Muscle layer of colon (tissue), 2 donors: ENCODE measurements around the gene ITGA2B.

Experiments used
- H3K27ac ChIP-seq: one replicate; pipeline ENCODE4 v1.7.0; 2013; ENCODE audit warnings: low read depth, mild to moderate bottlenecking, low read length, moderate library complexity
- H3K27me3 ChIP-seq, 2 donors: one replicate each; pipeline ENCODE4 v1.7.0; 2013; ENCODE audit warnings: low read length in 2 of 2, mild to moderate bottlenecking in 2 of 2; ENCODE audit not compliant: insufficient read depth in 2 of 2, control insufficient read depth in 1 of 2
- H3K36me3 ChIP-seq: one replicate; pipeline ENCODE4 v1.7.0; 2013; ENCODE audit warnings: mild to moderate bottlenecking, low read length; ENCODE audit not compliant: insufficient read depth
- H3K4me1 ChIP-seq: one replicate; pipeline ENCODE4 v1.7.0; 2013; ENCODE audit warnings: mild to moderate bottlenecking, low read length; ENCODE audit not compliant: insufficient read depth
- H3K4me3 ChIP-seq, 2 donors: one replicate each; pipeline ENCODE4 v1.7.0; 2013; ENCODE audit warnings: low read length in 2 of 2, low read depth in 1 of 2, mild to moderate bottlenecking in 1 of 2, moderate library complexity in 1 of 2
- H3K9ac ChIP-seq: one replicate; pipeline ENCODE4 v1.7.0; 2013; ENCODE audit warnings: low read length
- H3K9me3 ChIP-seq: one replicate; pipeline ENCODE4 v1.7.0; 2013; ENCODE audit warnings: mild to moderate bottlenecking, low read length
- donor health status: abdominal sarcoma.
- donor health status: Adenocarcinoma of cecum.

ITGA2B gene

GRCh38 chr17:44389281-44389680 is at the start of gene ITGA2B:
ITGA2B (minus strand) TSS chr17:44389649; CDS start chr17:44389473, 176 bp downstream.
- Histone ChIP-seq H3K27me3 (peaks cover 0 to 6% of the 10 kb centered on the region in 2 donors), H3K4me3 (no peak within 1 kb of the TSS), H3K27ac (no peak within 1 kb of the TSS), H3K9ac (no peak within 1 kb of the TSS), H3K4me1 (peaks cover 12% of the 10 kb centered on the region), H3K36me3 (no peaks in the 10 kb centered on the region), H3K9me3 (no peaks in the 10 kb centered on the region)

DNA sequence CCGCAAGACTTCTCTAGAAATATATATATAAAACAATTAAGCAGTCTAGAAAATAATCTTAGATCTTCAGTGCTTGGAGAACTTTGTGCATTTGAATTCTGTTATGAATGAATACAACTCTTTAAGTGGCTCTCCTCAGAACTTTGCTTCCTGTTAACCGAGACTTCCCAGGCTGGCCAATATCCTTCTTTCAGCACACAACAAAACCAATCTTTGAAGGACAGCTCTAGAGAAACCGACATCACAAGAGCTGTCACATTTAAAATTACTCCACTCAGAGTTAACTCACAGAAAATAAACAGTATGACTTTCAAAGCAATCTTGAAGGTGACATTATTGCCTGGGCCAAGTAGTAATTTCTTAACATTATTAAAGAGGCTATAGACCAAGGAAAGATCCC is 49.7 kb upstream of the ITGA2B start:
- H3K36me3 ChIP-seq = peaks cover 12% of the 10 kb centered on the region
- no peaks in the 10 kb centered on the region for H3K9me3 ChIP-seq
- no peak overlapping the region for H3K9ac ChIP-seq
- no peaks in the 10 kb centered on the region for H3K4me1 ChIP-seq
- H3K27me3 ChIP-seq = no peaks in the 10 kb centered on the region
- H3K4me3 ChIP-seq = no peak overlapping the region
- no peak overlapping the region for H3K27ac ChIP-seq

GRCh38 chr17:44438636-44439035 is 49.2 kb upstream of the ITGA2B start:
- Histone ChIP-seq H3K4me1 (no peaks in the 10 kb centered on the region), H3K27me3 (no peaks in the 10 kb centered on the region), H3K36me3 (peaks cover 14% of the 10 kb centered on the region), H3K9me3 (no peaks in the 10 kb centered on the region), H3K9ac (no peak overlapping the region), H3K27ac (no peak overlapping the region), H3K4me3 (no peak overlapping the region)

DNA sequence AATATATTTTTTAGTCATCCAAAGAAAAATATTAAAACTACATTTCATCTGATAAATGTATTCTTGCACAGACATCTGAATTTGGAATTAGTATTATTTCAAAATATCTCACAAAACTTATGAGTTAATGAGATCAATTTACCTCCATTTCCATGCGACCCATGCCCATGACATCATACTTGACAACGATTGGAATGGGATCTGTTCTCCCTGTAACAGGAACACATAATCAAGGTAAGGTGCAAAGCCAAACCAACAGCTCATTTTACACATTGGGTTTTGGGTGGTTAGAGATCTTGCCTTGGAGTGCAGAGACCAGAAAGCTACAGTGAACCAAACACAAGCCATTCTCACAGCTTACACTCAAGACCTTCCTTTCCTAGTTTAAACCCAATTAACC is 46.9 kb upstream of the ITGA2B start:
- H3K27me3 ChIP-seq = no peaks in the 10 kb centered on the region
- no peak overlapping the region for H3K9ac ChIP-seq
- no peaks in the 10 kb centered on the region for H3K9me3 ChIP-seq
- peaks cover 14% of the 10 kb centered on the region for H3K36me3 ChIP-seq
- no peak overlapping the region for H3K27ac ChIP-seq
- no peak overlapping the region for H3K4me3 ChIP-seq
- H3K4me1 ChIP-seq = peaks cover 9% of the 10 kb centered on the region

- Histone ChIP-seq H3K4me1 (peaks cover 9% of the 10 kb centered on the region), H3K9me3 (no peaks in the 10 kb centered on the region), H3K4me3 (no peak overlapping the region), H3K9ac (no peak overlapping the region), H3K27ac (no peak overlapping the region), H3K36me3 (peaks cover 14% of the 10 kb centered on the region), H3K27me3 (no peaks in the 10 kb centered on the region)
Observed at GRCh38 chr17:44432254-44433157, 43.1 kb upstream of the ITGA2B start.

GRCh38 chr17:44424828-44425461 is 35.5 kb upstream of the ITGA2B start:
- no peak overlapping the region for H3K9ac ChIP-seq
- no peaks in the 10 kb centered on the region for H3K9me3 ChIP-seq
- no peaks in the 10 kb centered on the region for H3K27me3 ChIP-seq
- no peak overlapping the region for H3K27ac ChIP-seq
- H3K4me1 ChIP-seq = no peaks in the 10 kb centered on the region
- peaks cover 33% of the 10 kb centered on the region for H3K36me3 ChIP-seq
- no peak overlapping the region for H3K4me3 ChIP-seq

- Histone ChIP-seq H3K9ac (no peak overlapping the region), H3K9me3 (no peaks in the 10 kb centered on the region), H3K4me3 (no peak overlapping the region), H3K4me1 (no peaks in the 10 kb centered on the region), H3K27ac (no peak overlapping the region), H3K27me3 (no peaks in the 10 kb centered on the region), H3K36me3 (peaks cover 31% of the 10 kb centered on the region)
Observed at GRCh38 chr17:44417553-44417952, 28.1 kb upstream of the ITGA2B start.

DNA sequence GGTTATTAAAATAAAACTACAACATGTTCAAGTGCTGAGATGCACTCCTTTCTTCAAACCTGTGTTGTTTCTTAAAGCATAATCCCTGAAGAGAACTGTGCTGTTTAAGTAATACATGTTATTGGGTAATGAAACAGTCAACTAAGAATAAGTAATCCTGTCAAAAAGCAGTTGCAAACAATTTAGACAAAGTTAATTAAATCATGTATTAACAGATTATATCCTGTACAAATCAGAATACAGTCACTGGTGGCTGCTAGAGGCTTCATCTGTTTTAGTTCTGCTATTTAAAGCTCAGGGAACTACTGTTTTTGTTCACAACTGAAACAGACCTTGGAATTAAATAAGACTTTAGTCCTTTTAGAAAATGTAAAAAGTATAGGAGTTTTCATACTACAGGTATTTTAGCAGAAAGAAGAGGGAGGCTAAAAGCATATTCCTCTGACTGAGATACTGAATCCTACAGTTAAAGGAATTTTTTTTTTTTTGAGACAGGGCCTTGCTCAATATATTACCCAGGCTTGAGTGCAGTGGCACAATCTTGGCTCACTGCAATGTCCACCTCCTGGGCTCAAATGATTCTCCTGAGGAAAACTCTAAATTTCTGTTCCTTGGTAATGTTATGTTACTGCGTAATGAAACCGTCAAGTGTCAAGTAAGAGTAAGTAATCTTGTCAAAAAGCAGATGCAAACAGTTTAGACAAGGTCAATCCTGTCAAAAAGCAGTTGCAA is 27.3 kb upstream of the ITGA2B start:
- Histone ChIP-seq H3K27ac (no peak overlapping the region), H3K9me3 (no peaks in the 10 kb centered on the region), H3K36me3 (peaks cover 31% of the 10 kb centered on the region), H3K9ac (no peak overlapping the region), H3K27me3 (no peaks in the 10 kb centered on the region), H3K4me3 (no peak overlapping the region), H3K4me1 (no peaks in the 10 kb centered on the region)

DNA sequence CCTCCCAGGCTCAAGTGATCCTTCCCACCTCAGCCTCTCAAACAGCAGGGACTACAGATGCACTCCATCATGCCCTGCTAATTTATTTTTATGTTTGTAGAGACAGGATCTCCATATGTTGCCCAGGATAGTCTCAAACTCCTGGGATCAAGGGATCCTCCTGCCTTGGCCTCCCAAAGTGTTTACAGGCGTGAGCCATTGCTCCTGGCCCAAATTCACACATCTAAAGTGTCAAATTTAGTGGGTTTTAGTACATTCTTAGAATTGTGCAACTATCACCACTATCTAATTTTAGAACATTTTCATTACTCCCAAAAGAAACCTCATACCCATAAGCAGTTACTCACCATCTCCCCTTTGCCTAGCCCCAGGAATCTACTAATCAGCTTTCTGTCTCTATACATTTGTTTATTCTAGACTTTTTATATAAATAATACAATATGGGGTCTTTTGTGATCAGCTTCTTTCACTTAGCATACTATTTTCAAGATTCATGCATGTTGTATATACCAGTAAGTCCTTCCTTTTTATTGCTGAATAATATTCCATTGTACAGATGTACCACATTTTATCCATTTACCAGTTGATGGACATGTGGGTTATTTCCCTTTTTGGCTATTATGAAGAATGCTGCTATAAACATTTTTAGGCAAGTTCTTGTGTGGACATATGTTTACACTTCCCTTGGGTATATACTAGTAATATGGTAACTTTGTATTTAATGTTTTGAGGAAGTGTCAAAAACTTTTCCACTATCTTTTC is 25.1 kb upstream of the ITGA2B start:
- Histone ChIP-seq H3K36me3 (peaks cover 21% of the 10 kb centered on the region), H3K27me3 (no peaks in the 10 kb centered on the region), H3K4me3 (no peak overlapping the region), H3K9ac (no peak overlapping the region), H3K27ac (no peak overlapping the region), H3K4me1 (no peaks in the 10 kb centered on the region), H3K9me3 (no peaks in the 10 kb centered on the region)

DNA sequence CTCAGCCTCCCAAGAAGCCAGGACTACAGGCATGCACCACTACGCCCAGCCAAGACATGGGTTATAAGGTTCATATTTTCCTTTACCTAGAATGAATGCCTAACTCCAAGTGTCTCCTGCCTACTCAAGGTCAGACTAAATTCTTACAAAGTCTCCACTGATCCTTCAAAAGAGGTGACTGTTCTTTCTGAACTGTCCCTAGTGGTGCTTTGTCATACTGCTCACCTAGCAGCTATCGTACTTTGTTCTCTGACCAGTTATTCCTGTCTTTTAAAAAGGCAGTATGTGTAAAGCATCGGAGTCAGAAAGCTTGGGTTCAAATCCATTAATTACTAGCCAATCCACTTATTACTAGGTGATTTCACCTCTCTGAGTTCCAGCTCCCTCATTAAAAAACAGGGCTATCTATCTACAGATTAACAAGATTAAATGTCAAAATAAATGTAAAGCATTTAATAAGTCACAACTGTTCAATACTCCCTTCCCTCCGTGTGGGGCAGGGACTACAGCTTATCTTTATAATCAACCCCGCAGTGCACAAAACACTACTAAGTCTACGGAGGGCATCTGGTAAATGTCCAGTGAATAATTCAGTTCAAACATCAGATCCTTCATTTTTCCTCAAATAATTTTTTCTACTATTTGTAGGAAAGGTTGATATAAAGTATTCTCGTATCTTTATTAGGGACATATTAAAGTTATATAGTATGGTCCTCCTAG is 20.0 kb upstream of the ITGA2B start:
- H3K36me3 ChIP-seq = peaks cover 5% of the 10 kb centered on the region
- H3K27ac ChIP-seq = no peak overlapping the region

More for the DNA sequence above, 20.0 kb upstream of the ITGA2B start:
- Histone ChIP-seq H3K4me3 (no peak overlapping the region), H3K9ac (no peak overlapping the region), H3K27me3 (no peaks in the 10 kb centered on the region), H3K9me3 (no peaks in the 10 kb centered on the region), H3K4me1 (no peaks in the 10 kb centered on the region)
